HG03378 (cell line): ENCODE measurements around the gene XAB2.

Experiments
- ATAC-seq: cut with Tn5 transposase; IDR thresholded peaks from one replicate; pipeline ENCODE4 v1.9.1; 2021; ENCODE audit warnings: mild to moderate bottlenecking, moderate library complexity; ENCODE audit not compliant: unreplicated experiment

Gene XAB2

GRCh38 chr19:7633698-7634097, 4.4 kb upstream of the XAB2 start, which contains the start of gene PCP2:
PCP2 (minus strand) TSS chr19:7633719; CDS start chr19:7633457, 262 bp downstream.
- no peak for ATAC-seq

GRCh38 chr19:7632340-7633203, 3.2 kb upstream of the XAB2 start:
- ATAC-seq, result no peak

GRCh38 chr19:7631577-7631976, 2.2 kb upstream of the XAB2 start:
- ATAC-seq, result no peak

- ATAC-seq, result no peak
Measured at GRCh38 chr19:7628589-7629311, 595 bp downstream of the XAB2 start.

GRCh38 chr19:7627166-7627565, 2.2 kb downstream of the XAB2 start:
- no peak for ATAC-seq

- ATAC-seq, result no peak
Measured at GRCh38 chr19:7625763-7626372, 3.5 kb downstream of the XAB2 start.

- ATAC-seq, result no peak
Measured at GRCh38 chr19:7624810-7625209, 4.5 kb downstream of the XAB2 start.

- no peak for ATAC-seq
Measured at GRCh38 chr19:7623725-7624603, 5.4 kb downstream of the XAB2 start.

- no peak for ATAC-seq
Measured at GRCh38 chr19:7622933-7623685, 6.2 kb downstream of the XAB2 start.

GRCh38 chr19:7620442-7621412, 8.6 kb downstream of the XAB2 start:
- no peak for ATAC-seq

GRCh38 chr19:7619671-7620441, 9.5 kb downstream of the XAB2 start:
- no peak for ATAC-seq

GRCh38 chr19:7618771-7619510, 10.4 kb downstream of the XAB2 start:
- ATAC-seq, result no peak

- ATAC-seq, result no peak
Measured at GRCh38 chr19:7618348-7618747, 11.0 kb downstream of the XAB2 start.

GRCh38 chr19:7617735-7618134, 11.6 kb downstream of the XAB2 start:
- ATAC-seq, result no peak

- no peak for ATAC-seq
Measured at GRCh38 chr19:7617172-7617571, 12.2 kb downstream of the XAB2 start.

- no peak for ATAC-seq
Measured at GRCh38 chr19:7614859-7615741, 14.2 kb downstream of the XAB2 start.
